IMR-90 (cell line): Measurements from ENCODE around the gene FLT1. TPM values are rescaled to one million over a fixed set of nuclear protein-coding genes. Genes with fewer than 3 reads are reported as not detected.

Experiments used
- ATAC-seq: fragments of 200-7000 bp; cut with Tn5 transposase; 2 replicates; pipeline ENCODE4 v1.9.1; 2020; ENCODE audit warnings: low read depth, mild to moderate bottlenecking, moderate library complexity
- BruUV-seq: library from RNA; stranded (reverse); fragments of 400-500 nt; replicated peaks from 2 replicates; lab custom pipeline; 2021; lab: Mats Ljungman, UMichigan
- CTCF ChIA-PET: fragments of 300-600 bp; formaldehyde crosslinking; extraction: SDS; loops from one replicate; lab custom pipeline; 2021; ENCODE audit warnings: antibody characterized with exemption; lab: Yijun Ruan, JAX
- POLR2A ChIA-PET: fragments of 300-600 bp; sonication (Branson Sonifier 250); formaldehyde crosslinking; loops from one replicate; lab custom pipeline; 2022; ENCODE audit warnings: antibody characterized with exemption; ENCODE audit not compliant: unreplicated experiment; lab: Charles Lee
- DNase-seq: peaks from one replicate; pipeline ENCODE4 v3.0.0; 2013
- H2AFZ ChIP-seq: replicated peaks from 2 replicates; pipeline ENCODE3; 2013; ENCODE audit warnings: low read length, mild to moderate bottlenecking; ENCODE audit not compliant: poor library complexity
- H2AK5ac ChIP-seq: 2 replicates; pipeline ENCODE4 v1.6.1; 2013; ENCODE audit warnings: low read depth, low read length, inconsistent platforms
- H2AK9ac ChIP-seq: replicated peaks from 2 replicates; pipeline ENCODE3; 2013; ENCODE audit warnings: mild to moderate bottlenecking, low read depth, low read length, moderate library complexity; ENCODE audit not compliant: poor library complexity
- H2BK120ac ChIP-seq: 2 replicates; pipeline ENCODE4 v1.6.1; 2013; ENCODE audit warnings: low read depth, low read length, inconsistent platforms
- H2BK15ac ChIP-seq: 3 replicates; pipeline ENCODE4 v1.6.1; 2013; ENCODE audit warnings: low read depth, low read length, inconsistent platforms
- H2BK20ac ChIP-seq: 2 replicates; pipeline ENCODE4 v1.6.1; 2013; ENCODE audit warnings: low read depth, mild to moderate bottlenecking, inconsistent platforms, low read length, moderate library complexity
- H2BK5ac ChIP-seq: 2 replicates; pipeline ENCODE4 v1.6.1; 2013; ENCODE audit warnings: mild to moderate bottlenecking, low read depth, low read length, inconsistent platforms; ENCODE audit not compliant: poor library complexity, severe bottlenecking
- H3K14ac ChIP-seq: replicated peaks from 2 replicates; pipeline ENCODE4 v1.6.1; 2013; ENCODE audit warnings: low read depth, low read length, inconsistent platforms
- H3K18ac ChIP-seq: 2 replicates; pipeline ENCODE4 v1.6.1; 2013; ENCODE audit warnings: low read depth, low read length, control low read depth
- H3K23ac ChIP-seq: 2 replicates; pipeline ENCODE4 v1.6.1; 2013; ENCODE audit warnings: low read depth, low read length, inconsistent platforms
- H3K27ac ChIP-seq: 2 replicates; pipeline ENCODE4 v1.5.1; 2013; ENCODE audit warnings: mild to moderate bottlenecking, control low read depth, low read length; ENCODE audit not compliant: insufficient read depth
- H3K27me3 ChIP-seq: 2 replicates; pipeline ENCODE4 v1.6.1; 2013; ENCODE audit warnings: low read length; ENCODE audit not compliant: control insufficient read depth, insufficient read depth
- H3K36me3 ChIP-seq: 2 replicates; pipeline ENCODE4 v1.6.1; 2013; ENCODE audit warnings: low read length, mixed read lengths; ENCODE audit not compliant: control insufficient read depth, insufficient read depth
- H3K4ac ChIP-seq: 2 replicates; pipeline ENCODE4 v1.6.1; 2013; ENCODE audit warnings: low read depth, low read length, inconsistent platforms
- H3K4me1 ChIP-seq: 2 replicates; pipeline ENCODE4 v1.6.1; 2013; ENCODE audit warnings: low read length, mixed read lengths; ENCODE audit not compliant: control insufficient read depth, insufficient read depth
- H3K4me2 ChIP-seq: 2 replicates; pipeline ENCODE4 v1.6.1; 2013; ENCODE audit warnings: low read depth, mild to moderate bottlenecking, control low read depth, low read length, moderate library complexity
- H3K4me3 ChIP-seq: 2 replicates; pipeline ENCODE4 v1.5.1; 2013; ENCODE audit warnings: low read depth, mild to moderate bottlenecking, control low read depth, low read length, moderate library complexity; ENCODE audit not compliant: insufficient read depth
- H3K56ac ChIP-seq: 2 replicates; pipeline ENCODE4 v1.6.1; 2013; ENCODE audit warnings: low read length, inconsistent platforms; ENCODE audit not compliant: insufficient read depth; ENCODE audit errors: extremely low read depth
- H3K79me1 ChIP-seq, 2 experiments: 2 replicates each; pipeline ENCODE4 v1.6.1; 2013; ENCODE audit warnings: low read length in 2 of 2, inconsistent platforms in 1 of 2, low read depth in 1 of 2
- H3K9ac ChIP-seq: 2 replicates; pipeline ENCODE4 v1.6.1; 2013; ENCODE audit warnings: low read depth, low read length, control low read depth
- H3K9me1 ChIP-seq: 2 replicates; pipeline ENCODE4 v1.6.1; 2013; ENCODE audit warnings: low read length, inconsistent platforms; ENCODE audit not compliant: insufficient read depth
- H3K9me3 ChIP-seq: 2 replicates; pipeline ENCODE4 v1.6.1; 2013; ENCODE audit warnings: low read length; ENCODE audit not compliant: control insufficient read depth, insufficient read depth
- H4K20me1 ChIP-seq: 2 replicates; pipeline ENCODE4 v1.6.1; 2013; ENCODE audit warnings: low read length, inconsistent platforms; ENCODE audit not compliant: insufficient read depth
- H4K5ac ChIP-seq: 2 replicates; pipeline ENCODE4 v1.6.1; 2013; ENCODE audit warnings: mild to moderate bottlenecking, low read depth, low read length, control low read depth
- H4K8ac ChIP-seq, 2 experiments: 2 replicates each; pipeline ENCODE4 v1.6.1; 2013; ENCODE audit warnings: low read depth in 2 of 2, low read length in 2 of 2, control low read depth in 1 of 2, inconsistent platforms in 1 of 2
- H4K91ac ChIP-seq: 2 replicates; pipeline ENCODE4 v1.6.1; 2013; ENCODE audit warnings: low read depth, low read length, inconsistent platforms; ENCODE audit not compliant: insufficient read depth
- BHLHE40 ChIP-seq: fragments of 150-350 bp; IDR thresholded peaks from 2 replicates; pipeline ENCODE4 v1.6.1; 2016; ENCODE audit warnings: mild to moderate bottlenecking, low read depth, low read length
- CEBPB ChIP-seq: IDR thresholded peaks from 2 replicates; pipeline ENCODE4 v1.6.1; 2012; ENCODE audit warnings: low read depth, low read length, improper control_type of control experiment
- CTCF ChIP-seq: conservative IDR thresholded peaks from 2 replicates; pipeline ENCODE4 v1.5.1; 2012; ENCODE audit warnings: mild to moderate bottlenecking, low read depth, low read length, improper control_type of control experiment
- ELK1 ChIP-seq: fragments of 150-350 bp; IDR thresholded peaks from 2 replicates; pipeline ENCODE4 v1.6.1; 2016; ENCODE audit warnings: low read depth, mild to moderate bottlenecking, low read length, moderate library complexity, borderline replicate concordance
- FOS ChIP-seq: fragments of 150-350 bp; IDR thresholded peaks from 2 replicates; pipeline ENCODE4 v1.6.1; 2016; ENCODE audit warnings: low read depth, low read length
- MAFK ChIP-seq: IDR thresholded peaks from 2 replicates; pipeline ENCODE4 v1.6.1; 2012; ENCODE audit warnings: low read depth, low read length, improper control_type of control experiment
- MAZ ChIP-seq: IDR thresholded peaks from 2 replicates; pipeline ENCODE4 v1.6.1; 2012; ENCODE audit warnings: low read depth, mild to moderate bottlenecking, low read length, improper control_type of control experiment, moderate library complexity, borderline replicate concordance
- NFE2L2 ChIP-seq: fragments of 150-350 bp; IDR thresholded peaks from 2 replicates; pipeline ENCODE4 v1.6.1; 2016; ENCODE audit warnings: low read depth, mild to moderate bottlenecking, low read length
- POLR2A ChIP-seq: IDR thresholded peaks from 2 replicates; pipeline ENCODE4 v1.6.1; 2012; ENCODE audit warnings: mild to moderate bottlenecking, low read depth, low read length
- RAD21 ChIP-seq: IDR thresholded peaks from 2 replicates; pipeline ENCODE4 v1.6.1; 2012; ENCODE audit warnings: low read length, improper control_type of control experiment
- RFX5 ChIP-seq: IDR thresholded peaks from 2 replicates; pipeline ENCODE4 v1.8.0; 2012; ENCODE audit warnings: low read depth, mild to moderate bottlenecking, low read length, moderate library complexity
- SMC3 ChIP-seq: fragments of 150-350 bp; IDR thresholded peaks from 2 replicates; pipeline ENCODE4 v1.6.1; 2016; ENCODE audit warnings: low read depth, mild to moderate bottlenecking, antibody characterized with exemption, low read length, moderate library complexity
- USF2 ChIP-seq: fragments of 150-350 bp; IDR thresholded peaks from 2 replicates; pipeline ENCODE4 v1.6.1; 2017; ENCODE audit warnings: mild to moderate bottlenecking, antibody characterized with exemption, low read length, low read depth
- WGBS, 2 experiments: methylation state at CpG; one replicate each; pipeline versions ENCODE4 v1.1.5 to v1.1.7; 2013; ENCODE audit warnings: missing lambda C conversion rate in 2 of 2; ENCODE audit not compliant: insufficient read length in 1 of 2; ENCODE audit errors: extremely low coverage in 2 of 2; 5-methylcytosine and 5-hydroxymethylcytosine counted together
- dilution Hi-C: fragments of 300-500 bp; cut with HindIII; formaldehyde crosslinking; loops from one replicate; pipeline ENCODE4 v1.14.3; 2018; ENCODE audit warnings: low sequenced_read_pairs; ENCODE audit not compliant: unreplicated experiment
- in situ Hi-C: fragments of 300-500 bp; cut with MboI; formaldehyde crosslinking; loops from 3 replicates; pipeline ENCODE4 v1.14.3; 2019; ENCODE audit warnings: low sequenced_read_pairs, inconsistent platforms, mixed read lengths
- intact Hi-C: fragments of 100-400 bp; cut with micrococcal nuclease; formaldehyde crosslinking; loops from 2 replicates; pipeline ENCODE4 v1.10.0; 2022
- polyA plus RNA-seq, 3 experiments: library from polyadenylated mRNA; depleted of rRNA; stranded (reverse); fragments of >200 nt; gene quantifications; 2 replicates each; pipeline ENCODE4 v1.2.3, GENCODE V29; 2012; ENCODE audit warnings: low replicate concordance in 1 of 3
- total RNA-seq: library from RNA; depleted of rRNA; stranded (reverse); fragments of >200 nt; gene quantifications from 2 replicates; pipeline ENCODE4 v1.2.3, GENCODE V29; 2012

The FLT1 gene
- total and polyA plus RNA-seq, 2 of the 4 experiments (the other 2 are of a cell fraction), result 4.5 to 10.4 TPM

GRCh38 chr13:28301839-28302238 lies 193.1 kb downstream of the FLT1 start:
- Histone ChIP-seq H3K9me1 (no peaks in the 10 kb centered on the region), H3K79me1 (no peaks in the 10 kb centered on the region), H2BK120ac (no peak overlapping the region)

More at GRCh38 chr13:28301839-28302238, 193.1 kb downstream of the FLT1 start:
- Histone ChIP-seq H3K27ac (no peak overlapping the region), H3K9me3 (no peaks in the 10 kb centered on the region), H3K23ac (no peak overlapping the region), H3K4me2 (no peak overlapping the region), H2BK15ac (no peak overlapping the region), H4K91ac (no peak overlapping the region), H3K36me3 (0 out of 2 replicates have a peak, but pooled peaks cover 1% of the 10 kb centered on the region), H3K27me3 (no peaks in the 10 kb centered on the region; the same call in 1 of the 2 replicates), H2BK5ac (no peak overlapping the region), H2AK5ac (no peak overlapping the region), H3K9ac (no peak overlapping the region), H4K20me1 (no peaks in the 10 kb centered on the region), H2AK9ac (no peak overlapping the region), H4K8ac (no peak overlapping the region), H3K4ac (no peak overlapping the region), H2AFZ (no peak overlapping the region), H3K4me1 (no peaks in the 10 kb centered on the region), H2BK20ac (no peak overlapping the region), H4K5ac (no peak overlapping the region), H3K14ac (no peak overlapping the region), H3K18ac (no peak overlapping the region), H3K56ac (no peak overlapping the region), H3K4me3 (no peak overlapping the region)
- POLR2A ChIA-PET, result interaction anchor here (0.5 kb wide), 1 partner anchor 27 kb away, joined by 7 read pairs; no protein-coding TSS in a partner anchor
- in situ Hi-C loops, result no loop called here
- intact Hi-C loops, result no loop called here
- no peak for DNase-seq
- CTCF ChIA-PET, result no interaction called here
- BruUV-seq, result no TSS peak
- dilution Hi-C loops, result no loop called here
- WGBS, 2 experiments, result no CpG with 5 or more reads among the region's 4 CpGs
- TF ChIP-seq RFX5 (no peak), BHLHE40 (no peak), NFE2L2 (no peak), SMC3 (no peak), POLR2A (no peak), RAD21 (no peak), ELK1 (no peak), CEBPB (no peak), CTCF (no peak), MAFK (no peak), MAZ (no peak), USF2 (no peak), FOS (no peak)
- no peak for ATAC-seq
